ENCODE data around the gene IKZF1.

Gene IKZF1

DNA sequence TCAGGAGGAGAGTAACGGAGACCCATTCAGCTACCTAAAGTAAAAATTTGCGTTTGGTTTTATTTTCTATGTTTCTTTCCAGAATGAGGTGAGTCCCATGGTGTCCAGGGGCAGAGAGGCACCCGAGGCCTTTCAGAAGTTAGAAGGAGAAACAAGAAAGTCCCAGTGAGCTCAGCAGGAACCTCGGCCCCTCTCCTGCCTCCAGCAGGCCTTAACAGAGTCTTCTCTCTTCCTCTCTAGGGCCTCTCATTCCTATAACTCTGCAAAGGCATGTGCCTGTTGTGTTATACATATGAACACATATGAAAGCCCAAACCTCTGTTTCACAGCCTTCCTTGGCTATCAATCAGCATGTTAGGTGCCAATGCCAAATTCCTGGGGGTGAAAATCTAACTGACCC lies 20.8 kb upstream of the IKZF1 start:
- DNase-seq (ENCODE audit: low read depth) = no peak

DNA sequence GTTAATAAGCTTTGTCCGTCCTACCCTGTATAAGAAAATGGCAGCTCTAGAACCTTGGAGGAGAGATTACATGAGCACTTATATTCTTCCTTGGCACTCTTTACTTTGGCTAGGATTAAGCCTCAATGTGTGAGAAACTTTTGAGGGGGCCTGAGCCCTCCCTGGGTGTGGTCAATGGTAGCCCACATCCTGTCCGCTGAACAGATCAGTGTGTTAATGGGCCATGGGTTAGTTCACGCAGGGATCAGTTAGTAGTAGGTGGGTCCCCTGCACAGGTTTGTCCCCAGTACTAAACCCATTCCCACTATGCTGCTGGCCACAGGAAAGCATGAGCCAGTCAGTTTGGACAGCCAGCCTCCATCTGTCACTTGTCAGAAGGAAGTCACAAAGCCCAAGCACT lies 20.2 kb upstream of the IKZF1 start:
- DNase-seq (ENCODE audit: low read depth) = no peak

DNA sequence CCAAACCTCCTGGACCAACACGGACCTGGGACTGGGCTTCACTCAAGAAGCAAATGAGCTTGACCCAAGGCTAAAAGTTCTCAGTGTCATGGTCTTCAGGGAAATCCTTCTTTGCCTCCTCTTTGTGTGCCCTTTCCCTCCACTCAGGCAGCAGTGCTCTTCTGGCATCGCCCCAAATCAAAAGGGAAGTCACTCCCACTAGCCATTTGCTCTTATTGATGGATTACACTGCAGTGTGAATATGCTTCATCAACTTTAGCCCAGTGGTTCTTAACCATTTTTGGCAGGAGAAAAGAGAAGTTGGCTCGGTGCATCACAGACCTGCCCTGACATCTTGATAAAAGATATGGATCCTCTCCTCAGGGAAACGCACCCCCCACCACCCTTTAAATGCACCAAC lies 19.2 kb upstream of the IKZF1 start:
- no peak for DNase-seq (ENCODE audit: low read depth)

DNA sequence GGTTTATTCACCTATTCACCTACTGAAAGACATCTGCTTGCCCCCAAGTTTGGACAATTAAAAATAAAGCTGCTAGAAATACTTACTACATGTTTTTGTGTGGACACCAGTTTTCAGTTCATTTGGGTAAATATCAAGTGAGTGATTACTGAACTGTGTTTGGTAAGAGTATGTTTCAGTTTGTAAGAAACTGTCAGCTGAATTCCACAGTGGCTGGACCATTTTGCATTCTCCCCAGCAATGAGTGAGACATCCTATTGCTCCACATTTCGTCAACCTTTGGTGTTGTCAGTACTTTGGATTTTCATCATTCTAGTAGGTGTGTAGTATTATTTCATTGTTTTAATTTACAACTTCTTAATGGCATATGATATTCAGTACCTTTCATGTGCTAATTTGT lies 17.4 kb upstream of the IKZF1 start:
- DNase-seq (ENCODE audit: low read depth) = no peak

DNA sequence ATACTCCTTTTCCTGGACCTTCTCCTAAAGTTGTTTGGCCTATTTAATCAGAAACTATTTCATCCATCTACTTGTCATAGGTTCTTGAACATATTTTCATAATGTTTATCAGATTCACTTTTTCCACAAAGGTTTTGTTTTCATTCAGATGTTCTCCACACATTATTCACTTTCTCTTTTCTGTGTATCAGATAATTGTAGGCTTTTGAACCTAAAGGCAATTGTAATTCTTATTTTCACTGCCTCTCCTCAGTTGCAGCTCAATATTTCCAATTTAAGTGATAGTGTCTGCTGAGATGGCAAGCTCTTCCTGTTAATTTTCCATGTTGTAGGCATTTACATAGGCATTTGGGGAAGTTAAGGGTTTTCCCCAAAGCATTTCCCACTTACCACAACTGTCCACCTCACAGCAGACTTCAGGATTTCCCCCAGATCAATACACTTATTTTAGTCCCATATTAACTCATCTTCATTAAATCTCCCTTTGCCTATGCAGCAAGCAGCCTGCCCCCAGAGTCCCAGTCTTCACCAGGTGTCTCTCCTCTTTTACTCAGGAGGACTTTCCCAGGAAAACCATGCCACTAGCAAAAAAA lies 12.3 kb upstream of the IKZF1 start:
- DNase-seq (ENCODE audit: low read depth) = no peak

DNA sequence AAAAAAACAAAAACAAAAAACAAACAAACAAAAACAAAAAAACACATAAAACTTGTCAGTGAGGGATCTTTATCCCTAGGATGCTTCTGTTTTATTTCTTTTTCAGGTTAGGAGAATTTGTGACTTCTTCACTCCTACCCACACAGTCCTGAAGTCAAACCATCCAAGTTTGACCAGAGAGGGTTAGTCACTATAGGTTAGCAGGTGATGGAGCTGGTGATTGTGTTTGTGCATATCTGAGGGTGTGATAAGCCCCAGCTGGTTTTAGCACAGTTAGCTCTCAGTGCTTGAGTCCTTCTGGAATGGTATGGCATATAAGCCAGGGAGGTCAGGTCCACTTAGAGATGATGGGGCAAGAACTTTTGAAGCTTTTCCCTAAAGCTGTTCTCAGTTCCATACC lies 11.8 kb upstream of the IKZF1 start:
- no peak for DNase-seq (ENCODE audit: low read depth)

DNA sequence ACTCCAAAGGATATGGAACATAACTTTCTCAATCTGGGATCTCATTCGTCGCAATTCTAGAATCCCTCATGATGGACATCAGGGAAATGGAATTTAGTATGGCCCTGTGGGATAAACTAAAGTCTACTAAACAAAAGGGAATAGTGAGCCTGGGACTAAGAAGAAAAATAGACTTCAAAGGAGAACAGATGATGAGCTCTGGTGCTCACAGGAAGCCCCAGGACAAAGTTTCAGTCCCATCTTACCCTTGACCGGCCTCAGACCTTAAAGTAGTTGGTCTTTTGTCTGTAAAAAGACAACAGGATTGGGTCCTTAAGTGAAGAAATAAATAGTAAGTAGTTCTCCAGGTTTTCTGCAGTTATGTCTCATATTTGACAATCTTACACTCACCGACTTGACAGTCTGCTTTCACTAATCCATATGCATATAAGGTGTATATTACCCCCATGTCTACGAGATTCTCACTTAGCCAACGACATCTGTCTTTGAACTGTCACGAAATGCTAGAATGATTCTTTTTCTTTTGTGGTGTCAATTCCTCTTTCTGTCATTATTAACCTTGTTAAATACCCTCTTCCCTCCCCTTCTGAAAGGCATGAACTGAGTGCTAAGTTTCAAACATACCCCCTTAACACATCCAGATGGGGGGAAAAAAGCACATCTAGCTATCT lies 10.9 kb upstream of the IKZF1 start:
- no peak for DNase-seq (ENCODE audit: low read depth)

DNA sequence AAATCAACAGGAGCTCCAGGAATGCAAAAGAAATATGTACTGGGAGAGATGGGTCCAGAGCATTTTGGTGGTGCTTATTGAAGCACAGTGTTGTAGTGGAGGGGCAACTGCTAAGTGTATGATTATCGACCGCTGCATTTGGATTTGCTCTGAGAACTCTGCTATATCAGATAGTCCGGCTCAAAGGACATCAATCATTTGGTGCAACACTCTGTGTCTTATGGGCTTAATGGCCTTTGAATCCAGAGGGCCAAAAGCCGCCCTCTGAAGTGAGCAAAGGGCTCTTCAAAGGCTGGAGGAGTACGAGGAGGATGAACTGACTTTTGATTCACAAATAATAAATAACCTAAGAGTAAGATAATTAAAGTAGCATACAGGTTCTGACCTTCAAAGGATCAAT lies 9.4 kb upstream of the IKZF1 start:
- DNase-seq (ENCODE audit: low read depth) = no peak

DNA sequence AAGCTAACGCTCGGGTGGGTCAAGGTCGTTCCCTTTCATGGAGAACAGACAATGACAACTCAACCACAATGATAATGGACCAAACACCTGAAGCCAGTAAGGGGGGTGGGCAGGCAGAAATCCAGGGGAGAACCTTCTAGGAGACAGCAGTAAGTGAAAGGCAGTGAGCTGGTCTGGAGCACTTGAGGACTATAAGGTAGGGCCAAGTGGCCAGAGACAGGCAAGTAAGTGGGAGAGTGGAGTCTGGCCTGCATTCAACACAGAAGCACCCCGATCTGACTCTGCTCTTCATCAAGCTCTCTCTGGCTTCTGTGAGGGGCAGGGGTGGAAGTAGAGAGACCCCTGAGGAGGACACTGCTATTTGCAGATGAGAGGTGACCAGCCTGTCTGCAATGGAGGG lies 7.7 kb upstream of the IKZF1 start:
- no peak for DNase-seq (ENCODE audit: low read depth)

DNA sequence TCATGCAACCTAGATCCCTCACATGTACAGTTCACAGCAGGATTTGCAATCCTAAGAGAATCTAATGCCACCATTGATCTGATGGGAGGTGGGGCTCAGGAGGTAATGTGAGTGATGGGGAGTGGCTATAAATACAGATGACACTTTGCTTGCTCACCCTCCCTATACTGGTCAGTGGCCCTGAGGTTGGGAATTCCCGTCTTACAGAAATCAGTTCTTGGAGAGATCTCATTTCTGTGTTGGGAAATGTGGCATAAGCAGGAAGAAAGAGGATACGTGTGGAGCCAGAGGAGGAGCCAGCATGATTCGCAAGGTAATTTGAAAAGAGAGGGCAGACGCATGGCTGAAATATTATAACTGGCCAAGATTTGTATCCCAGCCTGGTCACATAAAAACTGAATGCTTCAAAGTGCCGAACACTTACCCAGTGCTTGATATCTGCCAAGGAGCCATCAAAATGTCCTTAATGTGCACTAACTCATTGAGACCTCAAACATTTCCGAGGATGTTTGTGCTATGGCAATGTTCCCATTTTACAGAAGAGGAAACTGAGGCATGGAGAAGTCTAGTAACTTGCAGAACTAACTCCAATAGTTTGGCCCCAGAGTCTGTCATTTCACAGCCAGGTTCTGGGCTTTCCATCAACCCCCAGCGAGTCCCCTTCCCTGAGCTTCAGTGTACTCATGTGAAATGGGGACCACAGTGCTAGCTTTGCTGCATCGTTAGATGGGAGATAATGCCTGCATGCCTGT lies 5.5 kb upstream of the IKZF1 start:
- no peak for DNase-seq (ENCODE audit: low read depth)

DNA sequence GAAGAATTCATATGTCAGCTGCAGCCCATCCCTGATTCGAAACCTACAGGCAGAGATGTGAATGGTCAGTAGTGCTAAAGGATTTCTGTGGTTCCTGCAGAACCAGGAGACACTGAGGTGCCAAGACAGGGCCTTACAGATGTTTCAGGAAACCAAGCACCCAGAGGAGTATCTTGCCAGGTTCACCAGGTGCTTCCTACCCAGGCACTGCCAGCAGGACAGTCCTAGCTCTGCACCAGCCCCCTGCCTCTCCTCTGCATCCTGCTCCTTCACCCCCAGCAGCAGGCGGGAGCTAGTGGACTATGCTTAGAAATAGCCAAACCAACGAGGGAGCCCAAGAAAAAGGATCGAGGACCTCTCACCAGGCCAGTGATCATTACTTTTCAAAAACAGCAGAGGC lies 4.2 kb upstream of the IKZF1 start:
- no peak for DNase-seq (ENCODE audit: low read depth)

DNA sequence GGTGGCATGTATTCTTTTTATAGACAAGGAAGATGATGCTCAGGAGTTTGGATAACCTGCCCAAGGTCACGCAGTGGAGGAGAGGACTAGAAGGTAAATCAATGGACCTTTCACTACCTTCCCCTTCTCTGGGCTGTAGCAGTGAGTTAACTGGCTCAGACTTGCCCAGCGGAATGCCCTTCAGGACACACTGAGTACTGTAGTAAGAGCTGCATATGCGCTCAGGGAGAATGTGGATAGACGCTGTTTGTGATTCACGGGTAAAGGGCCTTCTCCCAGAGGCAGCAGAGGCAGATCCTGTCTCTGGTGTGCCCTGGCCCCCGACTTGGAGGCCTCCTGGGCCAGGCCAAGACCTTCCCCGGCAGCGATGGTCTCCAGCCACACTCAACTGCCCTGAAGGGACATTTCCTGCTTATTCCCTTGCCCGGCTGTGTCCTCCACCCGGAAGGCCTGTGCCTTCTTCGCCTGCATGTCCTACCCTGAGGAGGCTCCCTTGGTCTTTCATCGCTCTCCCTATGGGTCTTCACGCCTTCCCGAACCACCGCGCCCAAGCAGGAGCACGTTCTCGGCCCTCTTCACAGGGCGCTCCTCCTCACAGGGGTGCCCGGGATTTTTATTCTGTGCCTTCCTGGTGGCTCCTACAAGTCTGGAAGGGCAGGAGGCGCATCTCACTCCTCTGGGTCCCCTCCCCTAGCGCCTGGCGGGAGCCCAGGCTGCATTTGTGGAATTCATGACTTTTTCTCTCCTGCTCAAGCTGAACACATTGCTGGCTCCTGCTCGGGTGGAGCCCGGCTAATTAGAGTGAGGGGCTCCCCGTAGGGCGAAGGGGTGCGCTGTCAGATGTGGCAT lies 1.8 kb upstream of the IKZF1 start:
- DNase-seq (ENCODE audit: low read depth) = no peak

DNA sequence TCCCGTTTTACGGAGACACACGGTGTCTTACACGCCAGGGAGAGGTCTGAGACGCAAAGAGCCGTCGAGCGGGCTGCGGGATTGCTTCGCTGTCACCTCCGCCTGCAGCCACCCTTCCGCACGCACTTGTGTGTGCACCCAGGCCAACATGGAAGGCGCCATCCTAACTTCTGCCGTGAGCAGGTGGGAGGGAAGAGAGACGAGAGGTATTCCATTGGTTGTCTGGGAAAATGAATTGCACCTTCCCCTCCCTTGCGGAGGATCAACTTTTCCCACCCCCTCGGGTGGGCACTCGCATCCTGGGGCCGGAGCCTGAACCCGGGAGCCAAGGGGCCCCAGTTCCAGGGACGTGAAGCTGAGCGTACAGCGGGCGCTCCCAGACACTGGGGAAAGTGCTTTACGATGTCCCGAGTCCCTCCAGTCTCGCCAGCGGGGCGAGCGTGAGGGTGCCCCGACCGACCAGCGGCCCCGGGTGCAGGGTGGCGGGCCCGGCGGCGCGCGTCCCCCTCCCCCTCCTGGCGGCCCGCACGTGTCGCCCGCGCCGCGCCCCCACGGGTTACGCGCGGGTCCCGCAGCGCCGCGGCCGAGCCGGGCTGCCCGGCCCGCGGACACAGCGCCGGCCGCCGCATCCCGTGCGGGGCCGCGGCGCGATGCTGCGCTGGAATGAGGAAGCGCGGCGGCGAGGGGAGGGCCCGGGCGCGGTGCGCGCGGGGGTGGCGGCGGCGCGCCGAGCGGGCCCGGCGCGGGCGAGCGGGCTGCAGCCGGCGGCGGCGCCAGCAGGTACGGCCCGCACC lies 984 bp upstream of the IKZF1 start:
- no peak for DNase-seq (ENCODE audit: low read depth)

DNA sequence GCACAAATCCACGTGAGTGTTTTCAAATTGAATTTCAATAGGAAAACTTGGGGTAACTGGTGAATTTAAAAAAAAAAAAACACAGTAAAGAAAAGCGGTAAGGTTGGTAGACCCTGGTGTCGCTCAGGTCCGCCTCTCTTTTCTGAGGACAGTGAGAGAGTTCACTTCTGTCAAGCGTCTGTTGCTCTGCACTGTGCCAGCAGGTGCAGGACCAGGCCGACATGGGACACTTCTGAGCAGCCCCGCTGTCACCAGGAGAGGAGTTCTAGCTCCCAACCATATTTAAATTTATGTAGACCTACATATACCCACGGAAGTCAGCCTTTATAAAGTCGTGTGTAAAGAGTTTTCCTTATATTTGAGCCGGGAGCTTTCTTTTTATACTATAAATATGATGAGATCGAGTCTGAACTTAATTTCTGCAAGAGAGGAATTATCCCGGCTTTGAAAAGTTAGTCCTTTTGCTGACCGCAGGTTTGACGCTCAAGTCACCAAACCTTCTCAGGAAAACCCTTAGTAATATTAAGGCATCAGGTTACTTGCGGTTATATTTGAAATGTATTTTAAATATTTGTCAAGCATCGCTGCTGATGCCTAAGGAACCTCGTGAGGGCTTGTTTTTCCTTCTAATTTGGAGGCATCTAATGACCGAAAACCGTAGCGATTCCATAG lies 531 bp downstream of the IKZF1 start:
- no peak for DNase-seq (ENCODE audit: low read depth)

DNA sequence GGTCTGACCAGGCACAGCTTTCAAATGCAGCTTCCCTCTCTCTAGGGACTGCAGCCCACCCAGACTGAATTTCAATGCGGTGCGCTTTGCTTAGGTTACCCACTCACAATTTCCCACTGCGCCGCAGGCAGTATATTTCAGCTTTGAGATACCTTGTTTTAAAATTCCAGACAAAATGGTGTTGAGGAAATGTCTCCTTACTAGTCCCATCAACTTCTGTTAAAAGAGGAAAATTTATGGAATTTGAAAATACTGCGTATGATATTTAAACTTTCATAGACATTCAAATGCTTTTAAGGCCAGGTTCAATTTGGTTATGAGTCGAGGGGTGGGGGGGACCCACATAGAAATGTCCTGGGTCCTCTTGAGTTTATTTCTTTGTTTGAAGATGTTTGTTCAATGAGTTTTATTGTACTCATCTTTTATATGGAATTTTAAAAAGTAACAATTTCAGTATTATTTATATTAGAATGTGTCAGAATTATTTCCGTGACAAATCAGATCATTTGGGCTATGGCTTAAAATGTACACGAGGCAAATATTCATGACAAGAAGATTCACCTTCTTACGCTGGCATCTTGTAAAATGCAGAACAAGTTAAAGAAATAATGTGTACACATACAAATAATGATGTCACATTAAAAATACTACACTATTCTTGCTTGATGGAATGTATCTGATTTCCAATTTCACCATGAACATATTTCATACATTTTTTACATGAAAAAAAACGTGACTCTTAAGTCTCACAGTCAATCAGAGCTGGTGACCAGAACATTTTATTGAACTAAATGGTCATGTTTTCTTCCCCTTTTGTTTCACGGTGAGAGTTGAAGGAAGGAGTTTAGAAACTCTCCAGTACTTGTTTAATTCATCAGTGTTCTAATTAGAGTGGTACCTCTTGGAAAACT lies 1.3 kb downstream of the IKZF1 start:
- DNase-seq (ENCODE audit: low read depth) = no peak

DNA sequence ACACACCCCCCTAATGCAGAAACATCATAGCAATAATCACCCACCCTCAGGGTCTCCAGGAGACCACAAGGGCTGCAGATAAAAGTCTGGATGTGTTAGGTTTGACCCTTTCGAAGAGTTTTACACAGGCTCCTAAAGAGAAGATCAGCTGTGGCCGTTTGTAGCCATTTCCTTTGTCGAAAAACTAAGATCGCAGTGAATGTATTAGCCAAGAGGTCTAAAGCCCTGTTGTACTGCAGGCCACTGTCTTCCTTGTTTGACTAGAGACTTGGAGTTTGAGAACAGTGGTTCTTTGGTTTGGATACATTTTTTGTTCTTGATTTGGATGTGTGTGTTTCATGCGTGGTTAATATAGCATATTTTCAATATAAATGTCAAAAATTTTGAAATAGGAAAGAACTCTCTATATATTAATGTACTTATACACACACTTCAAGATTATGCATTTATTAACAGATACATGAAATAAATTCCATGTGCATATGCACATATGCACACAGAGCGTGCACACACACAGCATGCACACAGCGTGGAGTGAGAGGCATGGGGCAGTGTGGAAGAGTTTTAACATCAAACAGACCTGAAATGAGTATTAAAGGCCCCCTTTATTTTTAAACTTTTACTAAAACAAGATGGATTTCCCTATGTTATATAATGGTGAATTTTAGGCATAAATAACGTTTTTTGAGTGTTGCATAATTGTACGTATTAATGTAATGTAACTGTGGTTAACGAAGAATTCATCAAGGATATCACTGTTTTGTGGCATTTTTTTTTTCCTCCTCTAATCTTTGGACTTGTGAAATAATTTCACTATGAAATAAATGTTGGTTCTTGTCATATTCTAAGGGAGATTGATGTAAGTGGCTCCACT lies 2.2 kb downstream of the IKZF1 start:
- DNase-seq (ENCODE audit: low read depth) = no peak

DNA sequence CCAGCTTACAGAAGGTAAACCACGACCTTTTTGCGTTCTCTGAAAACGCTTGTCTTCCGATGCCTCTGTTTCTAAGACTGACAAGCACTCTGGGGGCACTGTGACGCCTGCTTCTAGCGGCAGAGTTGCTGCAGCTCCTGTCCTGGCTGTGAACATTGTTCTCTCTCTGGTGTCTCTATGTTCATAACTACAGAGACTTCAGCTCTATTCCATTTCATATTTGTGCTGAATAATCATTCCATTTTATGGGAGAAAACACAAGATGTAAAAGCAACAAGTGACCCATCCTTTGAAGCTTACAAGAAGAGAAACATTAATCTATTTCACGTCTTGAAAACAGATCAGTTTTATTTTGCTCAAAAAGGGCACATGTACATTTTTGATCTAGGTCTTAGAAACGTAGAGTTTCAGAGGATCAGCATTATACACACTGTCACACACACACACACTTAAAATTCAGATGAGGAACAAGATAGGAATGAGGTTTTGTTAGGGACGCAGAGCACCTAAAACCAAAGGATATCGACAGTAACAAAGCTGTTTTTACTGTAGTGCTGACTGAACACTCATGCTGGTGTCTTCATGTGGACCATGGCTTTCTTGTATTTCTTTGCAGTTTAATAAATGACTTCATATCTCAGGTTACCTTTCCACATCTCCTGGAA lies 3.0 kb downstream of the IKZF1 start:
- DNase-seq (ENCODE audit: low read depth) = no peak

DNA sequence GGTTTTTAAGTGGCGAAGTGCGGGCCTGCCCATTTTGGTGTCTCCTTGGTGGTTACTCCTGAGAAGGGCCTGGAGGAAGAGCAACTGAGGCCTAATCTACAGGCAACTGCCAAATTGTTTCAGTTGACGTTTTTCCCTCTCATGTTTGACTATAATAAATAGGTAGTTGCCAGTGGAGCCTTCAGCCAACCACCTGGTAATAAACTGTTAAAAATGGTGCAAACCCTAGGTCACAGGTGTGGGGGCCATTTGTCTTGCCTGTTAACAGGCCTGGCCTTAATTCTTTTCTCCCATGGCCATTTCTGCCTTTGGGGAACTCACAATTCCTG lies 3.7 kb downstream of the IKZF1 start:
- no peak for DNase-seq (ENCODE audit: low read depth)
